ENCODE measurements around the gene CLDN6. TPM values are rescaled to one million over a fixed set of nuclear protein-coding genes. Genes with fewer than 3 reads are reported as not detected.
"Not testable (repeated sequence)": the region's sequence is repeated elsewhere in the genome, so short reads cannot be mapped to it uniquely, and the experiment has no call there.

Gene CLDN6
- polyA plus RNA-seq, 12 donors = 0.26 to 9.1 (median 0.41) TPM; not detected in 2

DNA sequence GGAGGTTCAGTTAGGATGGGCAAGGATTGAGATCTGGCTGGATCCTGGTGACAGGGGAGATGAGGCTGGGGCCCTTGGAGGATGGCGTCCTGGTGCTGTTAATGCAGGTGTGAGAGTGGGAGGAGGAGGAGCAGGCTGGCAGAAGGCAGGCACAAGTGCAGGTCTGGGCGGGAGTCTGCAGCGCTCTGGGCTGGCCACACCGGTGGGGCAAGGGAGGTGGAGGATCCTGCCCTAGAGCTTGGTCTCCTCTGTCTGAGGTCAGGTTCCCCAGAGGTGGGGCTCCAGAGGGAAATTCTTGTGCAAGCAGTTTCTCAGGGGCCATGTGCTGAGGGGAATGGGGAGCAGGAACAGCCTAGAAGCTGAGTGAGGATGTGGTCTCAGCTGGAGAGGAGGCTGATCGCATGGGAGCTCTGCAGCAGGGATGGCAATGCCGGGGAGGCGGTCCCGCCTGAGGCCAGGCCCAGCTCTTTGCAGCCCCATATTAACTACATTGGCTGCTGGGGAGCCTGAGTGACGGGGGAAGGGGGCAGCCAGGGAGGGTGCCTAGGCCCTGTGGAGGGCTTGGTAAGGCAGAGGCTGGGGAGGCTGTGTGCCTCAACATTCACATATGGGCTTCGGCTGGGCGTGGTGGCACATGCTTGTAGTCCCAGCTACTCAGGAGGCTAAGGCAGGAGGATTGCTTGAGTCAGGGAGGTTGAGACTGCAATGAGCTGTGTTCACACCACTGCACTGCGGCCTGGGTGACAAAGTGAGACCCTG lies 34.8 kb upstream of the CLDN6 start:
- not testable (repeated sequence) for DNase-seq

DNA sequence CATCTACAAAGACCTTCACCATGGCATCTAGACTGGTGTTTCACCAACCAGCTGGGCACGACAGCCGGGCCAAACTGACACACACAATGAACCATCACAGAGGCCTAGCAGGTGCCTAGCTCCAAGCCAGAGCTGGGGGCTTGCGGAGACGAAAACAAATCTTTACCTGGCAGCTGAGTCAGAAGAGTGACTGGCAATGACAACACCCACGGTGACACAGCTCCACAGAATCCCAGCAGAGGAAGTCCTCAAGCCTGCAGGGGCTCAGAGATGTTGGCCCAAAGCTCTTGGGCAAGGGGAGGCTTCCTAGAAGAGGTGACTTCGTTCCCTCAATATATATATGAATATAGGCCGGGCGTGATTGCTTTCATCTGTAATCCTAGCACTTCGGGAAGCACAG lies 33.5 kb upstream of the CLDN6 start:
- DNase-seq = no peak

GRCh38 chr16:3051009-3051408 lies 33.0 kb upstream of the CLDN6 start:
- DNase-seq = no peak

GRCh38 chr16:3050487-3050886 lies 32.5 kb upstream of the CLDN6 start:
- no peak for DNase-seq

GRCh38 chr16:3049921-3050481 lies 32.0 kb upstream of the CLDN6 start:
- no peak for DNase-seq

- no peak for DNase-seq
Observed at GRCh38 chr16:3047387-3047720, 29.4 kb upstream of the CLDN6 start.

DNA sequence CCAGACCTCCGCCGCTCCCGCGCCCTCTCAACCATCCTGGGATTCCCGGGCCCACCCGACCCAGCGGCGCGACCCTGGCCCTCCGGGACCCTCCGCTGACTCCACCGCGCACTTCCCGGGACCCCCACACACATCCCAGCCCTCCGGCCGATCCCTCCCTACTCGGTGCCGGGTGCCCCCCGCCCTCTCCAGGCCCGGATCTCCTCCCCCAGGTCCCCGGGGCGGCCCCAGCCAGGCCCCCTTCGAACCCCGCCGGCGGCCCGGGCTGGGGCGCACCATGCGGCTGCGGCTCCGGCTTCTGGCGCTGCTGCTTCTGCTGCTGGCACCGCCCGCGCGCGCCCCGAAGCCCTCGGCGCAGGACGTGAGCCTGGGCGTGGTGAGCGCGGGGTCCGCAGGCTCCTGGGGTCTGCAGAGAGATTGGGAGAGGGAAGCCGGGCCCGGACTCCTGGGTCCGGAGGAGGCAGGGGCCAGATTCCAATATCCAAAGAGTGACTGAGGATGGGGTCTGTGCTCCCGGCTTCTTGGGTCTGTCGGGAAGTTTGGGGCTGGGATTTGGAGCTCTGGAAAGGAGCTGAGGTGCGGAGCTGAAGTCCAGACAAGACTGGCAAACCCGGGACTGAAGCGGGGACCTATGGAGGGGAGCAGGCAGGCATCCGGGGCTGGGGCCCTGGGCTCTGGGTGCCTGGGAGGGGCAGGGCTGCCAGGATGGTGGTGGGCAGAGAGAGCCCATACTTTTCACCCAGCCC lies 28.8 kb upstream of the CLDN6 start:
- DNase-seq = no peak

GRCh38 chr16:3045758-3046640 lies 28.0 kb upstream of the CLDN6 start, which contains the start of gene MMP25:
Gene MMP25 (plus strand): TSS chr16:3046561. CDS start chr16:3046918, 357 bp downstream.
- no peak for DNase-seq

- DNase-seq = no peak
Observed at GRCh38 chr16:3044708-3045107, 26.7 kb upstream of the CLDN6 start.

DNA sequence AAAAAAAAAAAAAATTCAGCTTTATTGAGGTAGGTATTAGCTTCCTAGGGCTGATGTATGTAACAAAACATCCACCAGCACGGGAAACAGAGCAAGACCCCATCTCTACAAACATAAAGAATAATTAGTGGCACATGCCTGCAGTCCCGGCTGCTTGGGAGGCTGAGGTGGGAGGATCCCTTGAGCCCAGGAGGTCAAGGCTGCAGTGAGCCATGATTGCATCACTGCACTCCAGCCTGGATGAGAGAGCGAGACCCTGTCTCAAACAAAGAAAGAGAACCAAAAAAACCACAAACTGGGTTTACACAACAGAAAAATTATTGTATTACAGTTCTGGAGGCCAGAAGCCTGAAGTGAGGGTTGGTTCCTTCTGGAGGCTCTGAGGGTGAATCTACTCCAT lies 24.4 kb upstream of the CLDN6 start:
- DNase-seq = no peak

DNA sequence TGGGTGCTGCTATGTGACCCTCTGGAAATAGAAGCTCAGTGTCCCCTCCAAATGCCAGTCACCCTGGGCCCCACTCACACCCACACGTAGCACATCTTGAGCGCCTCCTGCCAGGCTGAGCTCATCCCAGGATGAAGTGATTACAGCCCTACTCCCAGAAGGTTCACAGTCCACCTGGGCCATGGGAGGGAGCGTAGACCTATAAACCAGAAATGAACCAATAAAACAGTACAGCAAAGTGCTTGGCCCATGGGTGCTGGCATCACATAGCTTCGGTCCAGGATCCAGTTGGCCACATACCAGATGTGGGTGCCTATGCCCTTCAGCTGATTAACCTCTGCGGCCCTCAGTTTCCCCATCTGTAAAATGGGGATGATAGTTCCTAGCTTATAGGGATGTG lies 20.9 kb upstream of the CLDN6 start:
- DNase-seq = no peak

- no peak for DNase-seq
Observed at GRCh38 chr16:3038256-3038655, 20.3 kb upstream of the CLDN6 start.

DNA sequence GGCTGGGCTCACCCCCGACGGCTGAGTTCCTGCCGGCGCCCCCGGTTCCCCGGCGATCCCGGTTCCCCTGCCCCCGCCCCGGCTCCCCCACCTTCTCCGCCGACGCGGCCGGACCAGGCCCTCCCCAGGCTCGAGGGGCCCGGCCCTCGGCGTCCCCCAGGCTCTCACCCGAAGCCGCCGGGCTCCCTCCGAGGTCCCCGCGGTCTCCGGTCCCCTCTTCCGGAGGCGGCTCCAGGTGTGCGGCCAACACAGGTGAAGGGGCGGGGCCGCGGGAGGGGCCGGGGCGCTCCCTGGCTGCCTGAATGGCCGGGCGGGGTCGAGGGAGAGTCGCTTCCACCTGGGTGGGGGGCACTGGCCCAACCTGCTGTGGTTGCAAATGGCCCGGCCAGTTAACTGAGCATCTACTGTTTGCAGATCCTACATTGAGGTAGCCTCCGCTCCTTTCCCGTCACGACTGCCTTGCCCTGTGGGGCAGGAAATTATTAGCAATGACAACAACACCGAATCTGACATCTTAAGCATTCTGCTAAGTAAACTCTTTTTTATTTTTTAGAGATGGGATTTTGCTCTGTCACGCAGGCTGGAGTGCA lies 18.8 kb upstream of the CLDN6 start, which contains the start of gene BICDL2:
TSS of gene BICDL2 (minus strand) at position 219 of the 590 bp plus-strand sequence. CDS start 1,448 bp downstream, outside the sequence.
- DNase-seq = no peak

- no peak for DNase-seq
Observed at GRCh38 chr16:3035972-3036725, 18.2 kb upstream of the CLDN6 start.

DNA sequence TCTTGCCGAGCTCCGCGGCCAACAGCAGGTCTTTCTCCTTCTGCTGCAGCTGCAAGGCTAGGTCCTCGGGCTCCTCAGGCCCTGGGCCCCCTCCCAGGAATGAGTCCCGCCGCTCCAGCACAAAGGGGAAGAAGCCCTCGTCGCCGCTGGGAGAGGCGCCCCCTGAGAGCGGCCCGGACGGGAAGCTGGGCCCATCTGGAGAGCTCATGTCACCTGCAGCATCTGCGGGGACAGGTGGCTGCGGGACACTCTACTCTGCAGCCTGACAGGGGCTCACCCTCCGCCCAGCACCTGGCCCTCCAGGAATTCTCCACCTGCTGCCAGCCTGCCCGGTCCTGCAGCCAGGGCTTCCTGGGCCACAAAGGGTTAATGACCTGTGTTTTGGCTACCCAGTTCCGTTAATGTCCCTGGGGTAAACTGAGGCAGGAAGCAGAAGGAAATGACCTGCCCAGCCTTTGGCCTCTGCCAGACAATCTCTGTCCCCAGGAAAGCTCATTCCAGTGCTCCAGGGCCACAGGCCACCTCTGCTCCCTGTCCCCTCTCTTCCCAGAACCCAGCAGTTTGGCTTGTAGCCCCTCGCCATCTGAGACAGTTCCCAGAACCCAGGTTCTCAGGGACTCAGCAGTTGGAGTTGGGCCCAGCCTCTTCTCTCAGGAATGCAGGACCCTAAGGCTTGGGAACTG lies 17.4 kb upstream of the CLDN6 start:
- DNase-seq = no peak

DNA sequence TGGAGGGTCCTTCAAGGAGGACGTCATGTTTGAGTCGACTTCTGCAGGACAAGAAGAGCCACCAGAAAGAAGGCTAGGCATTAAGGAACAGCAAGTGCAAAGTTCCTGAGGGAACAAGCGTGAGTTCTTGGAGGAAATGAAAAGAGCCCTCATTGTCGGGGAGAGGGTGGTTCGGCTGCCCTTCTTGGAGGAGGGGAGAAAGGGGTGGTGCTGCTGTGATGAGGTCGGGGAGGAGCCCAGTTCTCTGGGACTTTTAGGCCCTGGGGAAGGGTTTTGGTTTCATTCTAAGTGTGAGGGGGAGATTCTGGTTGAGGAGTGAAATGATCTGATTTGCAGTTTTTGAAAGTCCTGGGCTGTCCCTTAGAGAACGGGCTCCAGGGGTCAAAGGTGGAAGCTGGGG lies 14.6 kb upstream of the CLDN6 start:
- no peak for DNase-seq

DNA sequence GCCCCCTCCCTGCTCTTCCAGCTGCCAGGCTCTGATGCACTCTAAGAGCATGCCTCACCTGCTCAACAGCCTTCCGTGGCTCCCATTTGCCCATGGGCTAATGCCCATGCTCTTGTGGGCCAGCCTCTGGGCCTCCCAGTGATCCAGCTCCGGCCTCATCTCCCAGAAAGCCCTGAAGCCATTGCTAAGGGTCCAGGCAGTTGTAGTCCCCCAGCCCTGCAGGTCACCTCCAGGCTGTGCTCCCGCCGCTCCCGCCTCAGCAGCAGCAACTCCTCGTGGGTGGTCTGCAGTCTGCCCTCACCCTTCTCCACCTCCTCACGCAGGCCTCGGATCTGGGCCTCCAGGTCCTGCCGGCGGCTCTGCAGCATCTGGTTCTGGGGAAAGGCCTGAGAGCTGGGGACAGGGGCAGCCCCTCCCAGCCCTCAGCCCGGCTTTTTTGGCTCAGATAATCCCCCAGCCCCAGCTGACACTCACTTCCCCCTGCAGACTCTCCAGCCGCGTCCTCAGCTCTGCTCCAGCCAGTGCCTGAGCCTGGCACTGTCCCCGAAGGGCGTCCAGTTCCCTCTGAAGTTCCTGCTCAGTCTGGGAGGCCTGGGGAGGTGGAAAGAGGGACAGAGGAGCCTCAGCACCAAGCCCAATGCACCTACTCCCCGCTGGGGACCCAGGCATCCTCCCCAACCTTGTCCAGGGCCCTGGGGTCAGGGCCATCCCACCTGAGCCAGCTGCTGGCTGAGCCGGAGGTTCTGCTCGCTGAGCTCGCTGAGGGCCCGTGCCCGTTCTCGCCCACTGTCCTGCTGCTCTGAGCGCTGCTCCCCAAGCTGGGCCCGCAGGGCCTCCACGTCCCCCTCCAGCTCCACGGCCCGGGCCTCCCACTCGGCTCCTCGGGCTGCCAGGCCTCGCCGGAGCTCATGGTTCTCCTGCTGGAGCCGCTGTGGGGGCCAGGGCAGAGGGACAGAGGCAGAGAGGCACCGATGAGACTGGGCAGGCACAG lies 12.5 kb upstream of the CLDN6 start:
- DNase-seq = no peak

DNA sequence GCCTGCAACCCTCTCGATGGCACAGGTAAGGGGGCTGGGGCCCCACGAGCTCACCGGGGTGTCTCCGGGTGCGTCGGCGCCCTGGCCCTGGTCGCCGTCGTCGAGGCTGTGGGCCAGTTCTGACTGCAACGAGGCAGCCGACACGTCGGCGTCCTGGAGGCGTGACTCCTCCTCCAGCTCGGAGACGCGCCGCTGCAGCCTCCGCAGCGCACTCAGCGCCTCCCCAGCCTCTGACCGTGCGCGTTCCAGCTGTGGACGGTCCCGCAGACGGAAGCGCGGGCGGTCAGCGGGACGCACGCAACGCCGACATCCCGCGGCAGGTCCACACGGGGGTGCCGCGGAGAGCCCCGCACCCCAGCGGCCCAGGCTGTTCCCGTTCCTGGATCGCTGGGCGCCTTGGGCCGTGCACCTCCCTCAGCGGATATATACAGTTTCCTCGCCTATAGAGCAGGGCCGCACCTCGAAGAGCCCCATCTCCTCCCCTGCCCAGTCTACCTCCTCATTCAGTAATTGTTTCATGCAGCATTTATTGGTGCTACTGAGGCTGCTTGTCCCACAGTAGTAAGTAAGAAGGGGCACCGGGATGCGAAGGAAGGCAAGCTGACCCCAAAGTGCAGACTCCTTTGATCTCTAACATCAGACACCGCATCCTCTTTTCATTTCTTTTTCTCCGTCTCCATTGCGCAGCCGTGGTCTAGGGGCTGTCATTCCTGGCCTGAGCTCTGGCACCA lies 11.7 kb upstream of the CLDN6 start:
- no peak for DNase-seq

Measured in muscle of arm (tissue), 12 donors.